Neural cell (in vitro differentiated cells): ENCODE measurements around the gene MYLK.

Experiments used
- CTCF ChIP-seq: fragments of 450-650 bp; IDR thresholded peaks from 2 replicates; pipeline ENCODE4 v1.5.1; 2014; ENCODE audit warnings: antibody characterized with exemption, mild to moderate bottlenecking, moderate library complexity; ENCODE audit not compliant: poor library complexity, severe bottlenecking
- EP300 ChIP-seq: fragments of 450-650 bp; conservative IDR thresholded peaks from 2 replicates; pipeline ENCODE4 v1.6.1; 2014; ENCODE audit warnings: antibody characterized with exemption, mild to moderate bottlenecking, moderate library complexity; ENCODE audit not compliant: poor library complexity, severe bottlenecking
- EZH2 ChIP-seq: fragments of 200-600, 300-800 bp; shearing (Covaris generic), sonication (generic); IDR thresholded peaks from 2 replicates; pipeline ENCODE4 v1.6.1; 2014; ENCODE audit warnings: antibody characterized with exemption, low read length, borderline replicate concordance, mild to moderate bottlenecking; ENCODE audit not compliant: insufficient read depth, poor library complexity, severe bottlenecking
- MXI1 ChIP-seq: fragments of 450-650 bp; conservative IDR thresholded peaks from 2 replicates; pipeline ENCODE4 v1.6.1; 2014; ENCODE audit warnings: antibody characterized with exemption, mild to moderate bottlenecking; ENCODE audit not compliant: poor library complexity, severe bottlenecking
- POLR2AphosphoS5 ChIP-seq: IDR thresholded peaks from 2 replicates; pipeline ENCODE4 v1.6.1; 2012
- RAD21 ChIP-seq: fragments of 450-650 bp; conservative IDR thresholded peaks from 2 replicates; pipeline ENCODE4 v1.6.1; 2014; ENCODE audit warnings: antibody characterized with exemption, mild to moderate bottlenecking, moderate library complexity
- REST ChIP-seq: IDR thresholded peaks from 2 replicates; pipeline ENCODE4 v1.6.1; 2012; ENCODE audit warnings: borderline replicate concordance
- SMC3 ChIP-seq: fragments of 450-650 bp; conservative IDR thresholded peaks from 2 replicates; pipeline ENCODE4 v1.6.1; 2014; ENCODE audit warnings: antibody characterized with exemption, mild to moderate bottlenecking, moderate library complexity; ENCODE audit not compliant: poor library complexity
- TAF1 ChIP-seq: IDR thresholded peaks from 2 replicates; pipeline ENCODE4 v1.6.1; 2012; ENCODE audit warnings: low read depth

DNA sequence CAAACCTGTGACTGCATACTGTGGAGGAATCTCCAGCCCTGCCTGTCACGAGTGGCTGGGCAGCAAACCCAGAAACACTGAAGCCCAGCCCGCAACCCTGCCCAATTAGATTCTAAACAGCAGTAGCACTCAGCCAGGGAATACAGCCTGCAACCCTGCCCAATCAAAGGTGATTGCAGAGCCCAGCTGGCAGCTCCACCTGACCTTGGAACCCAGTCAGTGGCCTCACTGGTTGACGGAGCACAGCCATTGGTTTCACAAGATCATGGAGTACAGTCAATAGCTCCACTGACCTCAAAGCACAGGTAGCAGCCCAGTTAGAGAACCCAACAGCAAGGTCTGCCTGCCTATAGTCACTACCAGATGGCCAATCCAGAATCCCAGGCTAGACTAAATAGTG lies 35.2 kb upstream of the MYLK start:
- no peak for TF ChIP-seq CTCF
- TF ChIP-seq EZH2, result no peak
- TF ChIP-seq REST, result no peak
- TF ChIP-seq RAD21, result no peak
- no peak for TF ChIP-seq POLR2AphosphoS5
- TF ChIP-seq EP300, result no peak
- TF ChIP-seq SMC3, result no peak
- TF ChIP-seq MXI1, result no peak
- no peak for TF ChIP-seq TAF1
